Measurements from ENCODE around the gene AJM1. TPM values are rescaled to one million over a fixed set of nuclear protein-coding genes. Genes with fewer than 3 reads are reported as not detected.

Gene AJM1
- total and polyA plus RNA-seq, 2 experiments from 2014 or later = 2.0 to 7.7 TPM

GRCh38 chr9:136826188-136826541 lies 16.1 kb upstream of the AJM1 start:
- Histone ChIP-seq H2AFZ (no peak overlapping the region), H3K4me1 (ENCODE audit: insufficient read depth) (peaks cover under 1% of the 10 kb centered on the region), H3K27ac (no peak overlapping the region), H3K79me2 (peaks cover 18% of the 10 kb centered on the region), H3K27me3 (no peaks in the 10 kb centered on the region), H3K4me3 (no peak overlapping the region), H3K9me2 (replicated peaks; ENCODE audit: insufficient read depth) (no peaks in the 10 kb centered on the region), H3K9me3 (ENCODE audit: low read depth) (no peaks in the 10 kb centered on the region), H3K4me2 (no peak overlapping the region), H4K20me1 (ENCODE audit: insufficient read depth, poor library complexity, severe bottlenecking) (peaks cover 4% of the 10 kb centered on the region), H3K36me3 (replicated peaks; ENCODE audit: insufficient read depth, low read depth) (no peaks in the 10 kb centered on the region)
- TF ChIP-seq CTCF (IDR thresholded peaks at IDR 0.05; ENCODE audit: poor library complexity) (no peak), EZH2phosphoT487 (IDR thresholded peaks at IDR 0.05; ENCODE audit: low read depth, severe bottlenecking, unreplicated experiment) (no peak), EZH2 (IDR thresholded peaks at IDR 0.05; ENCODE audit: borderline replicate concordance) (no peak)
- no peak for DNase-seq (ENCODE audit: low spot score)
- WGBS (ENCODE audit: low lambda C conversion rate, missing lambda C conversion rate) = 96% methylated on average over 17 of the region's 17 CpGs

GRCh38 chr9:136826703-136827582 lies 15.3 kb upstream of the AJM1 start:
- H4K20me1 ChIP-seq (ENCODE audit: insufficient read depth, poor library complexity, severe bottlenecking) = no peaks in the 10 kb centered on the region
- peaks cover 11% of the 10 kb centered on the region for H3K79me2 ChIP-seq
- H3K9me2 ChIP-seq (replicated peaks; ENCODE audit: insufficient read depth) = no peaks in the 10 kb centered on the region
- no peak for TF ChIP-seq CTCF (IDR thresholded peaks at IDR 0.05; ENCODE audit: poor library complexity)
- no peak for TF ChIP-seq EZH2 (IDR thresholded peaks at IDR 0.05; ENCODE audit: borderline replicate concordance)
- TF ChIP-seq EZH2phosphoT487 (IDR thresholded peaks at IDR 0.05; ENCODE audit: low read depth, severe bottlenecking, unreplicated experiment) = no peak
- no peak overlapping the region for H2AFZ ChIP-seq
- no peaks in the 10 kb centered on the region for H3K36me3 ChIP-seq (replicated peaks; ENCODE audit: insufficient read depth, low read depth)
- H3K9me3 ChIP-seq (ENCODE audit: low read depth) = no peaks in the 10 kb centered on the region
- no peak overlapping the region for H3K4me3 ChIP-seq
- H3K4me1 ChIP-seq (ENCODE audit: insufficient read depth) = no peaks in the 10 kb centered on the region
- H3K27ac ChIP-seq = no peak overlapping the region
- H3K27me3 ChIP-seq = no peaks in the 10 kb centered on the region
- DNase-seq (ENCODE audit: low spot score) = no peak
- no peak overlapping the region for H3K4me2 ChIP-seq
- WGBS (ENCODE audit: low lambda C conversion rate, missing lambda C conversion rate) = 96% methylated on average over 23 of the region's 24 CpGs

- Histone ChIP-seq H3K79me2 (peaks cover 5% of the 10 kb centered on the region), H3K4me1 (ENCODE audit: insufficient read depth) (no peaks in the 10 kb centered on the region), H3K4me3 (no peak overlapping the region), H3K27me3 (no peaks in the 10 kb centered on the region), H3K36me3 (replicated peaks; ENCODE audit: insufficient read depth, low read depth) (no peaks in the 10 kb centered on the region), H4K20me1 (ENCODE audit: insufficient read depth, poor library complexity, severe bottlenecking) (no peaks in the 10 kb centered on the region), H3K4me2 (no peak overlapping the region), H2AFZ (no peak overlapping the region), H3K9me3 (ENCODE audit: low read depth) (no peaks in the 10 kb centered on the region), H3K27ac (no peak overlapping the region), H3K9me2 (replicated peaks; ENCODE audit: insufficient read depth) (no peaks in the 10 kb centered on the region)
- no peak for TF ChIP-seq EZH2 (IDR thresholded peaks at IDR 0.05; ENCODE audit: borderline replicate concordance)
- no peak for TF ChIP-seq EZH2phosphoT487 (IDR thresholded peaks at IDR 0.05; ENCODE audit: low read depth, severe bottlenecking, unreplicated experiment)
- TF ChIP-seq CTCF (IDR thresholded peaks at IDR 0.05; ENCODE audit: poor library complexity) = no peak
- 95% methylated on average over 13 of the region's 14 CpGs for WGBS (ENCODE audit: low lambda C conversion rate, missing lambda C conversion rate)
- no peak for DNase-seq (ENCODE audit: low spot score)
Observed at GRCh38 chr9:136827794-136828473, 14.3 kb upstream of the AJM1 start.

All from hepatocyte (in vitro differentiated cells).